Caco-2 (cell line): ENCODE results near the gene PLA2G2D. TPM values are rescaled to one million over a fixed set of nuclear protein-coding genes. Genes with fewer than 3 reads are reported as not detected.

Experiments
- BruUV-seq: library from RNA; stranded (reverse); fragments of 400-500 nt; replicated peaks from 2 replicates; lab custom pipeline; 2021; lab: Mats Ljungman, UMichigan
- CTCF ChIA-PET: fragments of 300-600 bp; sonication (Branson Sonifier 250); formaldehyde crosslinking; loops from one replicate; lab custom pipeline; 2022; ENCODE audit warnings: antibody characterized with exemption; lab: Charles Lee
- POLR2A ChIA-PET: fragments of 300-600 bp; sonication (Branson Sonifier 250); formaldehyde crosslinking; loops from one replicate; lab custom pipeline; 2022; ENCODE audit warnings: antibody characterized with exemption; lab: Charles Lee
- DNase-seq, 2 experiments: peaks; one replicate each; pipeline versions ENCODE4 v3.0.0 to v3.0.0-alpha.2; 2020 to 2022
- H3K27me3 ChIP-seq: replicated peaks from 2 replicates; pipeline ENCODE4 v1.6.0; 2011; ENCODE audit warnings: low read length; ENCODE audit not compliant: control insufficient read depth, insufficient read depth
- H3K36me3 ChIP-seq: 2 replicates; pipeline ENCODE4 v1.5.1; 2011; ENCODE audit warnings: low read length; ENCODE audit not compliant: control insufficient read depth, insufficient read depth
- H3K4me1 ChIP-seq: fragments of 250-450 bp; sonication (Bioruptor Pico); 2 replicates; pipeline ENCODE4 v1.5.1; 2020; ENCODE audit warnings: mild to moderate bottlenecking
- H3K4me3 ChIP-seq: 2 replicates; pipeline ENCODE4 v1.5.1; 2011; ENCODE audit warnings: low read depth, mild to moderate bottlenecking, control low read depth, low read length
- H3K9me3 ChIP-seq: fragments of 250-450 bp; sonication (Bioruptor Pico); 2 replicates; pipeline ENCODE4 v1.5.1; 2020; ENCODE audit warnings: mild to moderate bottlenecking, moderate library complexity
- H3K27ac Mint-ChIP-seq: one replicate; pipeline ENCODE4 v1.8.0; 2022; ENCODE audit warnings: mixed read lengths; ENCODE audit not compliant: unreplicated experiment
- H3K27me3 Mint-ChIP-seq: one replicate; pipeline ENCODE4 v1.8.0; 2022; ENCODE audit warnings: mixed read lengths; ENCODE audit not compliant: insufficient read depth, unreplicated experiment
- H3K36me3 Mint-ChIP-seq: one replicate; pipeline ENCODE4 v1.8.0; 2022; ENCODE audit warnings: mild to moderate bottlenecking, mixed read lengths; ENCODE audit not compliant: insufficient read depth, unreplicated experiment
- H3K4me1 Mint-ChIP-seq: one replicate; pipeline ENCODE4 v1.8.0; 2022; ENCODE audit warnings: low read depth, mixed read lengths; ENCODE audit not compliant: unreplicated experiment
- H3K4me3 Mint-ChIP-seq: one replicate; pipeline ENCODE4 v1.8.0; 2022; ENCODE audit warnings: mild to moderate bottlenecking, moderate library complexity, mixed read lengths; ENCODE audit not compliant: unreplicated experiment
- H3K9me3 Mint-ChIP-seq: one replicate; pipeline ENCODE4 v1.8.0; 2022; ENCODE audit warnings: mixed read lengths; ENCODE audit not compliant: unreplicated experiment
- CTCF ChIP-seq, 2 experiments: fragments of 200-600 bp in 1 of 2; IDR thresholded peaks; 1 replicate in 1 of 2; 2 replicates in 1 of 2; pipeline versions ENCODE4 v1.5.1 to v1.8.0; 2011 to 2022; ENCODE audit warnings: antibody characterized with exemption in 1 of 2, control low read depth in 1 of 2, inconsistent platforms in 1 of 2, low read depth in 1 of 2, low read length in 1 of 2, mild to moderate bottlenecking in 1 of 2, moderate library complexity in 1 of 2; ENCODE audit not compliant: insufficient read depth in 1 of 2, severe bottlenecking in 1 of 2, unreplicated experiment in 1 of 2
- intact Hi-C: fragments of 100-400 bp; cut with micrococcal nuclease; formaldehyde crosslinking; loops from one replicate; pipeline ENCODE4 v1.10.0; 2022; ENCODE audit not compliant: unreplicated experiment
- total RNA-seq: library from RNA; stranded (reverse); gene quantifications from 2 replicates; pipeline ENCODE4 v1.2.3, GENCODE V29; 2022

Gene PLA2G2D
- total RNA-seq, 1 experiment from 2014 or later: not detected

- TF ChIP-seq CTCF (IDR thresholded peaks at IDR 0.05; ENCODE audit: insufficient read depth in 1 of 2, low read depth in 1 of 2, low read length in 1 of 2, severe bottlenecking in 1 of 2, unreplicated experiment in 1 of 2): no peak
- Mint-ChIP-seq H3K36me3 (no peaks in the 10 kb centered on the region), H3K4me3 (no peak overlapping the region), H3K9me3 (peaks cover 8% of the 10 kb centered on the region), H3K27ac (no peak overlapping the region), H3K4me1 (no peaks in the 10 kb centered on the region), H3K27me3 (peaks cover 2% of the 10 kb centered on the region)
- no peaks in the 10 kb centered on the region for H3K36me3 ChIP-seq
- no peak overlapping the region for H3K4me3 ChIP-seq
- no peaks in the 10 kb centered on the region for H3K27me3 ChIP-seq
- DNase-seq: no peak
- intact Hi-C loops: no loop called here
- H3K9me3 ChIP-seq: peaks cover 6% of the 10 kb centered on the region
- H3K4me1 ChIP-seq: no peaks in the 10 kb centered on the region
- ChIA-PET CTCF (no interaction called here), POLR2A (no interaction called here)
- BruUV-seq: no TSS peak
Measured at GRCh38 chr1:20160034-20160433, 40.7 kb upstream of the PLA2G2D start.

GRCh38 chr1:20158358-20159070 is 39.2 kb upstream of the PLA2G2D start:
- no peaks in the 10 kb centered on the region for H3K9me3 Mint-ChIP-seq
- no peak overlapping the region for H3K4me3 ChIP-seq
- H3K27me3 Mint-ChIP-seq: no peaks in the 10 kb centered on the region
- H3K27ac Mint-ChIP-seq: no peak overlapping the region
- H3K9me3 ChIP-seq: peaks cover 6% of the 10 kb centered on the region
- H3K4me1 Mint-ChIP-seq: no peaks in the 10 kb centered on the region
- no TSS peak for BruUV-seq
- H3K4me1 ChIP-seq: no peaks in the 10 kb centered on the region
- DNase-seq: no peak
- no peak for TF ChIP-seq CTCF (IDR thresholded peaks at IDR 0.05; ENCODE audit: insufficient read depth in 1 of 2, low read depth in 1 of 2, low read length in 1 of 2, severe bottlenecking in 1 of 2, unreplicated experiment in 1 of 2)
- intact Hi-C loops: no loop called here
- no peaks in the 10 kb centered on the region for H3K36me3 ChIP-seq
- no peaks in the 10 kb centered on the region for H3K36me3 Mint-ChIP-seq
- ChIA-PET CTCF (no interaction called here), POLR2A (no interaction called here)
- no peak overlapping the region for H3K4me3 Mint-ChIP-seq
- no peaks in the 10 kb centered on the region for H3K27me3 ChIP-seq

- H3K27ac Mint-ChIP-seq: no peak overlapping the region
- Histone ChIP-seq H3K4me3 (no peak overlapping the region), H3K4me1 (no peaks in the 10 kb centered on the region), H3K27me3 (no peaks in the 10 kb centered on the region), H3K9me3 (no peaks in the 10 kb centered on the region), H3K36me3 (no peaks in the 10 kb centered on the region)
- no peaks in the 10 kb centered on the region for H3K36me3 Mint-ChIP-seq
- H3K27me3 Mint-ChIP-seq: no peaks in the 10 kb centered on the region
- no peak for TF ChIP-seq CTCF (IDR thresholded peaks at IDR 0.05; ENCODE audit: insufficient read depth in 1 of 2, low read depth in 1 of 2, low read length in 1 of 2, severe bottlenecking in 1 of 2, unreplicated experiment in 1 of 2)
- ChIA-PET CTCF (no interaction called here), POLR2A (no interaction called here)
- intact Hi-C loops: no loop called here
- no peak for DNase-seq
- no peak overlapping the region for H3K4me3 Mint-ChIP-seq
- H3K4me1 Mint-ChIP-seq: no peaks in the 10 kb centered on the region
- no TSS peak for BruUV-seq
- no peaks in the 10 kb centered on the region for H3K9me3 Mint-ChIP-seq
Measured at GRCh38 chr1:20154301-20154831, 35.0 kb upstream of the PLA2G2D start.
